ENCODE measurements around the gene TBL1X.

DNA sequence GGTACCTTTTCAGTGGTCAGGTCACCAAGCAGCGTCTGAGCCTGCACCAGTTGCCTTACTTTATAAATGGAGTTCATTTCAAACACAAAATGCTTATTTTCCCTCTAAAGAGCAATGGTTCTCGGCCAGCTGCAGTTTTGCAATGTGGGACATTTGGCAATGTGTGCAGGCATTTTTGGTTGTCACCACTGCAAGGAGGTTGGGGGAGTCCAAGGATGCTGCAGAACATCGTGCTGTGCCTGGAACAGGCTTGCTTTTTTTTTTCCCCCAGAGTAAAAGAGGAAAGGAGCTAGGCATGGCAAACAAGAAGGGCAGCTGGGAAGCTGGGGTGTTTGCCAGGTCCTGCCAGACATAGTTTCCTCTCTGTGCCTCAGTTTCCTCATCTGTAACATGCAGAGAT is 185.2 kb downstream of the TBL1X start:
- TF ChIP-seq, protein P1, sequence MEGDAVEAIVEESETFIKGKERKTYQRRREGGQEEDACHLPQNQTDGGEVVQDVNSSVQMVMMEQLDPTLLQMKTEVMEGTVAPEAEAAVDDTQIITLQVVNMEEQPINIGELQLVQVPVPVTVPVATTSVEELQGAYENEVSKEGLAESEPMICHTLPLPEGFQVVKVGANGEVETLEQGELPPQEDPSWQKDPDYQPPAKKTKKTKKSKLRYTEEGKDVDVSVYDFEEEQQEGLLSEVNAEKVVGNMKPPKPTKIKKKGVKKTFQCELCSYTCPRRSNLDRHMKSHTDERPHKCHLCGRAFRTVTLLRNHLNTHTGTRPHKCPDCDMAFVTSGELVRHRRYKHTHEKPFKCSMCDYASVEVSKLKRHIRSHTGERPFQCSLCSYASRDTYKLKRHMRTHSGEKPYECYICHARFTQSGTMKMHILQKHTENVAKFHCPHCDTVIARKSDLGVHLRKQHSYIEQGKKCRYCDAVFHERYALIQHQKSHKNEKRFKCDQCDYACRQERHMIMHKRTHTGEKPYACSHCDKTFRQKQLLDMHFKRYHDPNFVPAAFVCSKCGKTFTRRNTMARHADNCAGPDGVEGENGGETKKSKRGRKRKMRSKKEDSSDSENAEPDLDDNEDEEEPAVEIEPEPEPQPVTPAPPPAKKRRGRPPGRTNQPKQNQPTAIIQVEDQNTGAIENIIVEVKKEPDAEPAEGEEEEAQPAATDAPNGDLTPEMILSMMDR (IDR thresholded peaks at IDR 0.05): no peak
- no peak for TF ChIP-seq POLR2A (IDR thresholded peaks at IDR 0.05)
